GM18507 (cell line): Measurements from ENCODE around the gene TULP4.
A peak's percentile ranks its signal among the peaks of the same experiment; 100 is the strongest.
"Not testable (repeated sequence)": the region's sequence is repeated elsewhere in the genome, so short reads cannot be mapped to it uniquely, and the experiment has no call there.

ENCODE experiments used
- DNase-seq: peaks from one replicate; pipeline ENCODE4 v3.0.0; 2011; ENCODE audit warnings: low read depth; ENCODE audit not compliant: insufficient read length; ENCODE audit errors: extremely low spot score
- FAIRE-seq: peaks from 2 replicates; lab custom pipeline; 2011; peaks lifted over from hg19 to GRCh38; lab: Jason Lieb, UNC

The TULP4 gene

GRCh38 chr6:158293122-158293521 is 19.1 kb upstream of the TULP4 start:
- peak; percentile 67 for FAIRE-seq
- DNase-seq, result no peak

- FAIRE-seq, DNase-seq: not testable (repeated sequence)
These were observed 16.1 kb upstream of the TULP4 start for GRCh38 chr6:158295976-158296853.

- FAIRE-seq, DNase-seq: not testable (repeated sequence)
These were observed 15.4 kb upstream of the TULP4 start for GRCh38 chr6:158296854-158297324.

GRCh38 chr6:158297657-158298056 is 14.6 kb upstream of the TULP4 start:
- not testable (repeated sequence) for FAIRE-seq

GRCh38 chr6:158300306-158301143 is 11.7 kb upstream of the TULP4 start:
- not testable (repeated sequence) for DNase-seq, FAIRE-seq

More at GRCh38 chr6:158297657-158298056, 14.6 kb upstream of the TULP4 start:
- DNase-seq, result not testable (repeated sequence)

GRCh38 chr6:158301561-158301960 is 10.7 kb upstream of the TULP4 start:
- DNase-seq, FAIRE-seq: not testable (repeated sequence)

- not testable (repeated sequence) for DNase-seq
These were observed 10.0 kb upstream of the TULP4 start for GRCh38 chr6:158302195-158302796.

GRCh38 chr6:158303210-158303731 is 9.0 kb upstream of the TULP4 start:
- no peak for DNase-seq
- no peak for FAIRE-seq

More at GRCh38 chr6:158302195-158302796, 10.0 kb upstream of the TULP4 start:
- FAIRE-seq, result not testable (repeated sequence)

- DNase-seq (no peak), FAIRE-seq (no peak)
These were observed 8.0 kb upstream of the TULP4 start for GRCh38 chr6:158304254-158304653.

- FAIRE-seq, result no peak
- DNase-seq, result no peak
These were observed 2.5 kb upstream of the TULP4 start for GRCh38 chr6:158309814-158310213.

- DNase-seq (no peak), FAIRE-seq (no peak)
These were observed 1.1 kb upstream of the TULP4 start for GRCh38 chr6:158311193-158311592.

- peak; percentile 60 for FAIRE-seq
- DNase-seq, result no peak
These were observed 639 bp upstream of the TULP4 start for GRCh38 chr6:158311626-158312025.

GRCh38 chr6:158312672-158313397 is 570 bp downstream of the TULP4 start:
- no peak for DNase-seq
- FAIRE-seq, result no peak

- FAIRE-seq (peak; percentile 75), DNase-seq (no peak)
These were observed 1.7 kb downstream of the TULP4 start for GRCh38 chr6:158313989-158314388.

GRCh38 chr6:158314737-158315136 is 2.5 kb downstream of the TULP4 start:
- DNase-seq (no peak), FAIRE-seq (no peak)

- DNase-seq (no peak), FAIRE-seq (no peak)
These were observed 3.8 kb downstream of the TULP4 start for GRCh38 chr6:158316022-158316421.

GRCh38 chr6:158321960-158322359 is 9.7 kb downstream of the TULP4 start:
- DNase-seq, result no peak

GRCh38 chr6:158322400-158322723 is 10.1 kb downstream of the TULP4 start:
- no peak for DNase-seq
- FAIRE-seq, result peak; percentile 41

More at GRCh38 chr6:158321960-158322359, 9.7 kb downstream of the TULP4 start:
- no peak for FAIRE-seq
